ENCODE results near the gene BRD1.
A peak's percentile ranks its signal among the peaks of the same experiment; 100 is the strongest.

Gene BRD1

DNA sequence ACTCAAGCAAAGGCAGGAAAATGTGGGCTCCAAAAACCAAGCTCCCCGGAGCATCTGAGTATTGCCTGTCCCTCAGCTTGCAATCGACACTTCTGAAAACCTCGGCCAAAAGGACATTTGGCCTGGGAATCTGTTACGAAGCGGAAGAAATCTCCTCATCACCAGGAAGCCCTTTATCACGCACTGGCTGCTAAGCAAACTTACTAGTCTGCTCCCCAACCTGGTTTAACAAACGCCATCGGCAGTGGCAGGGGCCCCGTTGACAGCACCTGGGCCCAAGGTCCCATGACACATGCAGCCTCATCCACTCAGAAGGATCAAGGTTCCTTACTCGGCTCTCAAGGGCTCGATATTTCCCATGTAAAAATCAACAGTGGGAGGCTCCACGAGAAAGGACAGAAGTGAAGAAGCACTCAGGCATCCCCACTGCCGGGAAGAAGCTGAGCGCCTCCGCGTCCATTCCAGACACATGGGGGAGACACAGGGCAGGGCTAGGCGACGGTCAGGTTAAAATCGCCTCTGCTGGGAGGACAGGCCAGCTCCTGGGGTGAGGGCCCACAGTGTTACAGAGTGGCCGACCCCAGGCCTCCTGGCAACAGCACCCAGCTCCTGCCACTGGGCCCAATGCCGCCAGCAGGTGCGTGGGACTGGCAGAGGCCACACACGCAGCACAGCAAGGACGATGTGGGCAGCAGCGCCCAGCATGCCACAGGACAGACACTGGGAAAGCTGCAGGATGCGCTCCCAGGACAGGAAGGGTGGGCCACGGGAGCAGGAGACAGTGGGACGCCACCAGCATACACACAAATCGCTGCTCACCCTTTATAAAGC, 27.1 kb downstream of the BRD1 start:
- no peak for DNase-seq

DNA sequence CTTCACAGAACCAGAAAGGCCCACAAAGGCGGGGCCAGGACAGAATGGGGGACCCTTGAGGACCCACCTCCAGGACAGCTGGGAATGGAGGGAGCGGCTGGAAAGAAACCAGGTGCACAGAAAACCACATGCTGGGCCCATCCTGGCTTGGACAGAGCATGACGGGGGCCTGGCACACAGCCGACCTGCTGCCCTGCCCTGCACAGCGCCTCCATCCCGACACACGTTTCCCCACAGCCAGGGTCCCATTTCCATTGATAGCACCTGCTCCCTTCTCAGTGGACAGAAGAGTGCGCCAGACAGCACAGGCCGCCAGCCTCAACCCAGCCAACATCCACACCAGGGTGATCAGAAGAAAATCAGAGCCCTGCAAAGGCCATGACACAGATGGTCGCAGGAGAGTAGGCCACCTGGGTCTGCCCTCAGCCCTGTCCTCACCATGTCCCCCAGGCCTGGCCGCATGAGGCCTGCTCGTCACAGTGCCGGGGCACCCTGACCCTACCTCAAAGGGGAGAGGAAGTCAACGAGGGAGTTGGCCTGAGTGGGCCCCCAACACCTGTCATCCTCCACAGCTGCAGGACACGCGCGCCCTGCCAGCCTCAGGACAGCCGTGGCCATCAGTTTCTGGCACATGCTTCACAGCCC, 28.1 kb downstream of the BRD1 start:
- no peak for DNase-seq

DNA sequence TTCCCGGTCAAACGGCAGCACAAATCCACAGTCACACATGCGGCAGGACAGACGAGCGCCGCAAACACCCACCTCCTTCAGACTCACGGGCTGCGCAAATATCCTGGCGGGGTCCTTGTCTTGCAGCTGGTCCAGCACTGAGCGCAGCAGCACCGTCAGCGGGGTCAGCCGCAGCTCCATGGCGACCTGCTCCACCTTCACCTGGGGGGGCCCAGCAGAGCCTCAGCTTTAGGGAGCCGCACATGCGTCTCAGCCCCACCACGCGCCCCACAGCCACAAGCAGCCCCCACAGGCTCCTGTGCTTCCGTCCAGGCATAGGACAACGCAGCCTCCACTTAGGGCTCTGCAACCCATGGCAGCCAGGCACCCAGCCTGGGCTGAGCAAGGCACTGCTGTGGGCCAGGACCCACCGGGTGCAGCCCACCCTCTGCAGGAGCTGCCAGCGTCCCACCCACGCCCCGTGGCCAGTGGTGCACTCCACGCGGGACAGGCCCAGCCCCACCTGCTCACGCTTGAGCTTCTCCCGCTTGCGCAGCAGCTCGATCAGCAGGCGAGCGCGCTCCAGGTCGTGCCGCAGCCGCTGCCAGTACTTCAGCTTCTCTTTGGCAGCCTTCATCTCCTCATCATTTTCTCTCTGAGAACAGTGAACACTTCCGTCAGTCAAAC, 29.1 kb downstream of the BRD1 start:
- DNase-seq = no peak

DNA sequence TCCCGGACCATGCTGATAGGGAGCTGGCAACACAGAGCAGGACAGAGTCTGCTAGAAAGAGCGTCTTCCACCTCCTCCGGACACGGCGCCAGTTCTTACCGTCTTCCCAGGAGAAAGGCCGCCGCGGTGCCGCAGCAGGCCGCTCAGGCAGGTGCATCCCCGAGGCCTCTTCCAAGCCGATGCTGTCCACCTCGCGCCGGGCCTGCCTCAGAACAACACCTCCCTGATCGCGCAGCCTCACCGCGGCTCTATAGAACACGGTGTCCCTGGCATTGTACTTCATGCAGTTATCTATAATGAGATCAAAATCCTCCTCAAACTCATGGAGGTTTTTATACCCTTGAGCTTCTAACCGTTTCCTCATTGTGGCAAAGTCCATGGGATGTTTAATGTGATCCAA, 30.0 kb downstream of the BRD1 start:
- no peak for DNase-seq

DNA sequence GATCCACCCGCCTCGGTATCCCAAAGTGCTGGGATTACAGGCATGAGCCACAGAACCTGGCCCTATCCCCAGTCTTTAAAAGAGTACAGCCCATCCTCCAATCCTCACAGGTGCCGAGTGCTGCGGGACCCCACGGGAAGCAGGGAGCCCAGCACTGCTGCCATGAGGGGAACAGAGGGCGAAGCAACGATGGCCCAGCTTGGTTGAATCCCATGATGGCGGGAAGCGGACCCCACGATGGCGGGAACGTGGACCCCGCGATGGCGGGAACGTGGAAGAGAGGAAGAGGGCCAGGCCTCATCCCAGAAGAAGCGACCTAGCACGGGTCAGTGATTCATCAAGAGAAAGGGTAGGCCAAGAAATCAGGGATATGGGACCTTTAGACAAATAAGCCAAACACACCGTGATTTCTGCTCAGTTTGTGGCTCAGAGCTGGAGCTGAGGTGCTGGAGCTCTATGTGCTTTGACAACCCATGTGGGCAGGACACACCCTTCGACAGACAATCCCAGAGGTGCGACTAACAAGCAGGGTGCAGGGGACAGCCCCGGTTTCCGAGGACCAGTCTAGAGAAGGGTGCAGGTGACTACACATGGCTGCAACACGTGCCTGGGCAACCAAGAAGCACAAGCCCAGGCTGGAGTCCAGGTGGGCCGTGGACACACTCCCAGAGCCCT, 30.9 kb downstream of the BRD1 start:
- no peak for DNase-seq

DNA sequence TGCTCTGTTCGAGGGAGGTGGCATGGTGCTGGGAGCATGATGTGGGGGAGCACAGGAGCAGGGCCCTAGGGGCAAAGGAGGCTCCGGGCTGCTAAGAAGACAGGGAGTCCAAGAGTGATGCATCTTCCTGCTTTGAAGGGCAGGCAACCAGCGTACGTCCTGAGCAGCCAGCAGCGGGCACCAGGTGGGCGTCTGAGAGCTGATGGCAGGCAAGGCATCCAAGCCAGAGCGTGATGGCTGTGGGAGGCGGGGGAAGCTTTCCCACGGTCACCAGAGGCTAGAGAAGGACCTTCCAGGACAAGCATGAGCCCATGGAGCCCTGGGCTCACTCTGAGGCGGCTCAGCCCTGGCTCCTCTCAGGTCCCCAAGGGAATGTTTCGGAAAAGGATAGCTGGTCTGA, 32.2 kb downstream of the BRD1 start:
- no peak for DNase-seq

DNA sequence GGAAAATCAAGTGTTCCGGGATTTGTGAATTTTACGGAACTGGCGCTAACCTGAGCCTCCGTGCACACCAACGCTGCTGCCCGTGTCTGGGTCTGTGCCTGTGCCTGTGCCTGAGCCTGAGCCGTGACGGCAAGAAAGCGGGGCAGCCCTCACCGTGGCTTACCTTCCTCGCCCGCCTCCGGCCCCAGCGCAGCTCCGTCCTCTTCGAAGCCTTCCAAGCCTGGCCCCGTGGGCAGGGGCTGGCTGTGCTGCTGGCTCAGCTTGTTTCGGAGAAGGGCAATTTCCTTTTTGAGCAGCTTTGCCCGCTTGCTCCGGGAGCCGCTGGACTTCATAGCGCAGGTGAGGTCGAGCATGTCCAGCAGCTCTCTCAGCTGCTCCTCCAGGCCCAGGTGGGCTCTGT, 33.8 kb downstream of the BRD1 start:
- DNase-seq = no peak

DNA sequence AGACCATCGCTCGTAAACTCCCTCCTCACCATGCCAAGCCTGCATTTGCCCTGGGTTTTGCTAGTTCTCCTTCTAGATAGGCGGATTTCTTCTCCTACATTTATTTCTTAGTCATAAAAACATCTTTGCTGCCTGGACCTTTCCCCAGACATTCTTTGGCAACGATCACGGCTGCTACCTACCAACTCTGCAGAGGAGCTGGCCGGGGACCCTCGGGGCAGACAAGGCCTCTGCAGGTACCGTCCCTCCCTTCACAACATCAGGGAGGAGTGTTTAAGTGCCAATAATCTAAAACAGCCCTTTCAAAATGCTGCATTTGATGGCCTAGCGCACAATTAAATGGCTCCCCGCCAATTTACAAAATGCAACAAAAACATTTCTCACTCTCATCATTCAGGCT, 34.4 kb downstream of the BRD1 start:
- DNase-seq = no peak

DNA sequence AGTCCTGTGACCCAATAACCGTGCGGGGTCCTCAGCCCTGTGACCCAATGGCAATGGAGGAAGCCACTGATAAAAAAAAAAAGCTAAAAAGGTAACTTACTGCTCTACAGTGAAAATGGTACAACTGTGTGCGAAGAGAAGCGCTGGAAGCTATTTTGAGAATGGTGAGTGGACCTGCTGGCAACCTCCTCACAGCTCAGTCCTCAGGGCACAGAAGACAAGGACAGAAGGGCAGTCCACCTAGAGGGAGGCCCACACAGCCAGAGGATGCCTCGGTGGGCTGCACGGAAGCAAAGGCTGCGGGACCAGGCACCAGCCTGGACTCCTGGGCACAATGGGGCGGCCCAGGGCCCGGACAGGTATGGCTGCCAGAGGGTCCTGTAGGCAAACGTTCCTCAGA, 35.6 kb downstream of the BRD1 start:
- no peak for DNase-seq

DNA sequence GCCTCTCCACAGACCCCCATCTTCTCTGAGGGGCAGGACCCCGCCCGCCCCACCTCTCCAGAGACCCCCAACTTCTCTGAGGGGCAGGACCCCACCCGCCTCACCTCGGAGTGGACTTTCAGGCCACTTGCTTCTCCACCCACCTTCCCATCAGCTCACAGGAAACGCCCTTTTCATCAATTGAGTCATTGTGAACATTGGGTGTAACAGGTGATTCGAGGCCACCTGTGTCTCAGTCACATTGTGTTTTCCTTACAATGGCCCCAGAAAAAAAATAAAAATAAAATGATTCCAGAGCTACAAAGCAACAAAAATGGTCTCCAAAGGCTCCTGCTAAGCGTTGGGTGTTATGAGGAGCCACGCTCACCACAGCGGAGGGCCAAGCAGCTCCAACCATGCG, 36.0 kb downstream of the BRD1 start:
- no peak for DNase-seq

DNA sequence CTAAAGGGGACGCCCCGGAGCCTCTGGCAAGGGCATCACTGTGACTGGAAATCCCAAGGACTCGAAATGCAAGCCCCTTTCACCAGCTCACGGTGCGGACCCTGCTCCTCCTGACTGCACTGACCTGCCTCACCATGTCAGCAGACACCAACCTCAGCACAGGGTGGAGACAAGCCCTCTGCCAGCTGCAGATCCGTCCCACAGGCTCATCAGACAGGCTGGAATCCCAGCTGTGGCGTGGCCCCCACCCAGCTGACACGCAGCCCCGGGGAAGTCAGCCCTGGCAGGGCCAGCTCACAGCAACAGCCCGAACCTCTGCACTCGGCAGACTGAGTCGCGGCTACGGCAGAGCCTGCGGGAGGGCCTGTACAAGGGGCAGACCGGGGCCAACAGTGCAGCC, 36.8 kb downstream of the BRD1 start:
- no peak for DNase-seq

DNA sequence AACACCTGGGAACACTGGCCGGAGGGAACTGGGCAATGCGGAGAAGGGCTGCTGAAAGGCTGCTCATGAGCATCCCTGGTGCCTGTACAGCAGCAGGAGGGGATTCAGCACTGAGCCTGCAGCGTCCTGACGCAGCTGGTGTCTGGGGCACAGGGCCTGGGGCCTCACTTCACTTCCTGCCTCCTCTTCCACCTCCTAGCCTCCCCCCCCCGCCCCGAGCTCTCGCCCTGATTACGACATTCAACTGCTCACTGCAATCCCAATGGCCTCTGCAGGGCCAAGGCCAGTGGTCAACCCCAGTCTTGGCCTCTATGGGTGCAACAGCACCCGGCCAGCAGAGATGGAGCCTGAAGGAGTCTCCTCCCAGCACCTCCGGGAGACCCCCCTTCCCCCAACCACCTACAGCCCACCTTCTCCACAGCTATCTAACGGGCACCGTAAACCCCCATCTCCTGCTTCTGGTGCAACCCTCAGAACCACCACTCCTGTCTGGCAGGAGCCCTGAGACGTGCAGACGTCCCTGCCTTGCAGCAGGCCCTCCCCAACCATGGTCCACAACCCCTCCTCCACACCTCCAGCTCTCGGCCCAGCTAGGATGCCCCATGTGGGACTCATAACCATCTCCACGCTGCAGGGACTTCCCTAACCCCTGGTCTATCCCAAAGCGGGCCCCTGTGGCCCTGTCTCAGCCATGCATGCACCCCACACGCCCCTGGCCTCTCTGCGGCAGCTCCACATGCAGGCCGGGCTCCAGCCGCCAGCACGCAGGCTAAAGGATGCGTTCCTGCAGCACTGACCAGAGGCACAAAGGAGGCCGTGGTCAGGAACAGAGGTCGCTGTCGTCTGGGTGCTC, 38.2 kb downstream of the BRD1 start:
- peak; percentile 26 for DNase-seq

DNA sequence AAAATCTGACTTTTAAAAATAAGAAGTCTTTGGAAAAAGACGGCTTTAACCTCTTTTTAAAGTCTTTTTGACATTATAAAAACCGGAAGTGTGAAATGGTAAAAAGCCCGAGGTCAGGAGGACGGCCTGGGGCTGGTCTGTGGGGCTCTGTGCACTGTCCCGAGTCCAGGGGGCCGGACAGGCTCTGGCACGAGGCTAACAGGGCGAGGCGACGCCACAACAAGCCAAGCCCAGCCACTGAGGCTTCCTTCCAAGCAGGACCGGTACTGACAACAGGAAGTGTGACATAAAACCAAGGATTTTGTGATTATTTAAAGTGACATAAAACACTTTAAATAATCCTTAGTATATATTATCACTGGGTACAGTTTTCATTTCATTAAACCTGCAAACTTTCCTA, 39.2 kb downstream of the BRD1 start:
- DNase-seq = no peak

DNA sequence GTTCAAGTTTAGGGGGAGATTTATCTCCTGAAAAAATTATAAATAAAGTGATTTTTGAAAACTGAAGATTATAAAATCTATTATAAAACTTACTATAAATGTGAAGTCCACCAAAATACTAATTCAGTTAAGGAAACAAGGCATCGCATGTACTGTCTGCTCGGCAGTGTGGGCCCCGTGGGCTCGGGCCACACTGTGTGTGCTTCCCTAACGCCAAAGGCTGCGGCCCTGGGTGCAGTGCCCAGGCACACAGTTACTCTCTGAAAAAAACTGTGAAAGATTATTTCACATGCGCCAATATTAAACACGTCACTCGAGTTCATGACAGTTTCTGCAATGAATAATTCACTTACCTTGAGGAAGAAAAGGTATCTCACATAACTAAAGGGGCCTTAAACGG, 39.8 kb downstream of the BRD1 start:
- no peak for DNase-seq

DNA sequence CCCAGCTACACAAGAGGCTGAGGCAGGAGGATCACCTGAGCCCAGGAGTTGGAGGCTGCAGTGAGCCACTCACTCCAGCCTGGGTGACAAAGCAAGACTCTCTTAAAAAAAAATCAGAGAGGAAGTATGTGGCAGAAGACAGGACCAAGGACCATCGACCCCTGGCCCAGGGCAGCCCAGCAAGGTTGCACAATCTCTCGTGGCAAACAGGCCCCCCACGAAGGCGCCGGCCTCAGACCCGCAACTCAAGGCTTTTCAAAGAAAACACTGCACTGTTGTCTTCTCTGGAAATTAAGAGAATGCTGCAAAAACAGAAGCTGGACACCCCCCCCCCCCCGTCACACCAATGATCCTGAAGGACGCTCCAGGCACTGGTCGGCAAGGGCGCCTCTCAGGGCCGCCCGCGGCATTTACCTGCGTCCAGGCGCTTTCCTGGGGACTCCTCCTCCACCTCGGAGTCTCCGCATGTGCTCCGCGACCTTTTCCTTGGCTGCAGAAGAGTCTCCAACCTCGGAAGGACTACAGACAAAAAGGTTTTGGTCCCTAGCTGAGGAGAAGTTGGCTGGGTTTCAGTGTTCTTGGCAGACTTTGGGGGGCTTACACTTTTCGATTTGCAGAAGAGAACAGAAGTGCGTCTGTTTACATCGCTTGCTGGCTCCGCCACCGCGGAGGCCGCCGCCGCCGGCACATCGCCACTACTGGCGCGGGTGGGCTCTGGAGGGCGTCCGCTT, 40.5 kb downstream of the BRD1 start:
- DNase-seq = no peak

DNA sequence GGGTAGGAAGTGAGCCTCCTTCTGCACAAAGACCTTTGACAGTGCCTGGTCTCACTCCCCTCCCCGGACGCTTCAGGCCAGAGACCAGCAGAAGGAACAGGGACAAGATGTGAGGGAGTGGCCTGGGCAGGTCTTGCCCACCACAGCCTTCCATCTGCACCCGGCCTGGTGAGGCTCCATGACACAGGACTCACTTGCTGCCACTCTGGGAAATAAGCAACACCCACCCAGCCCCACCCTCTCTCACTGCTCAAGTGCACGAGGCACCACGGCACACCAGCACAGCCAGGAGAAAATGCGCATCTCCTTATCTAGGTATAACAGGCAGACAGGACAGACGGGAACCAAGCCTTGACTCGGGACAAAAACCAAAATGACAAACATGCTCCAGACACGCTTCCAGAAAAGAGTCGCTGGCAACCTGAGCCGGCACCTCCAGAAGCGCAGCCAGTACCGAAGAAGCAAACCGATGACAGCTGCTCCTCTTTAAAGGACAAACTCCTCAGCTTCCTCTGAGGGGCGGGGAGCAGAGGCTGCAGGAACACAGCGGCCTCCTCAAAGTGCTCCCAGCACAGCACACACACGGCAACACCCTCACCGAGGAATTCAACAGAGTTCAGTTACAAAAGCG, 41.7 kb downstream of the BRD1 start:
- DNase-seq = no peak

DNA sequence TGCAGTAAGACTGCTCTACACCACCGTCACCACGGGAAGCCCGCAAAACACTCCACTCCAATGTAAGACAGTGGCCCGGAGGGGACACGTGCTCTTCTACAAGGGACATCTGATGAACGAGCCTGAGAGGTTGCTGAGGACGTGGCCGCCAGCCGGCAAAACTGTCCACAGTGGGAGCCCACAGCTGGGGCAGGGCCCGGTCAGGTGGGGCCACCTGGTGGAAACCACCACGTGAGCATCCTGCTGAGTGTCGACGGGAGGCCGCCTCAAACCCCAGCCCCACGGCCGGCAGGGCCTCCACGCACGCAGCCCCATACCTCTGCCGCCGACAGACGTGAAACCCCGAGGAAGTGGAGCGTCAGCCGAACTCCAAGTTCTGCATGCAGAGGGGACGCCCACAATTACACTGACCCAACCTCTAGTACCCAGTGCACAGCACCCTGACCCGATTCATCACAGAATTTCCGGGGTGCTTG, 42.6 kb downstream of the BRD1 start:
- no peak for DNase-seq

DNA sequence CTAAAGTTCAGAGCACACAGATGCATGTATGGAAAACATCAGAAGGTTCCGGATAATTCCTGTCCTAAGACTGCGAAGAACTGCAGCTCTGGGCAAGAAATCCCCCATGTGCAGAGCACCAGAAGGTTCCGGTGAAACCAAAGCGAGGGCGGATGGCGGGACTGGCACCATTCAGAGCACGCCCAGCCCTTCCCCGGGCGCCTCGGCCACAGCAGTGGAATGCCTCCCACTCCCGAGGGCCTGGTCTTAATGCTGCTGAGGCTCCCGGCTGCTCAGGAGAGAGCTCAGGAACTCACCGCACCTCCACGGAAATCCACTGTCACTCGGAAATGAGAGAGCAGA, 43.1 kb downstream of the BRD1 start:
- no peak for DNase-seq

DNA sequence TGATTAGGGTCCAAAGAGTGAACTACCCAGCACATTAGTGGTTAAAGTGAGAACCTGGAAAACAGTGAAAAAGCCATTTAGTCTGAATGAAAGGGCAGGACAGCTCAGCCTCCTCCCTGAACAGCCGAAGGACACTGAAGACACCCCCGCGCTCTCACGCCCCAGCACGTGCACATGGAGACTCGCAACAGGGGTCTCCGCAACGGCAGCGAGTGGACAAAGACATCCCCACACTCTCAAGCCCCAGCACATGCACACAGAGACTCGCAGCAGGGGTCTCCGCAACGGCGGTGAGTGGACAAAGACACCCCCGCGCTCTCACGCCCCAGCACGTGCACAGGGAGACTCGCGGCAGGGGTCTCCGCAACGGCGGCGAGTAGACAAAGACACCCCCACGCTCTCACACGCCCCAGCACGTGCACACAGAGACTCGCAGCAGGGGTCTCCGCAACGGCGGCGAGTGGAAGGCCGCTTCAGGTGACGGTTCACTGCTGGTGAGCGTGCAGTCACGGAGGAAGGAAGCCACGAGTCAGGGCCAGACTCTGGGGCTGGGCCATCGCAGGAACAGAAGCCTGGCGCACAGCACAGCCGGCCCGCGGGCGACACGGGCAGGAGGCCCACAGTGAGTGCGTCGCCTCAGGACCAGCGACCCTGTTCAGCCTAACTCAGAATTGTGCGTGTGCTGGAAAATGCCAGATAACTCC, 43.6 kb downstream of the BRD1 start:
- no peak for DNase-seq

DNA sequence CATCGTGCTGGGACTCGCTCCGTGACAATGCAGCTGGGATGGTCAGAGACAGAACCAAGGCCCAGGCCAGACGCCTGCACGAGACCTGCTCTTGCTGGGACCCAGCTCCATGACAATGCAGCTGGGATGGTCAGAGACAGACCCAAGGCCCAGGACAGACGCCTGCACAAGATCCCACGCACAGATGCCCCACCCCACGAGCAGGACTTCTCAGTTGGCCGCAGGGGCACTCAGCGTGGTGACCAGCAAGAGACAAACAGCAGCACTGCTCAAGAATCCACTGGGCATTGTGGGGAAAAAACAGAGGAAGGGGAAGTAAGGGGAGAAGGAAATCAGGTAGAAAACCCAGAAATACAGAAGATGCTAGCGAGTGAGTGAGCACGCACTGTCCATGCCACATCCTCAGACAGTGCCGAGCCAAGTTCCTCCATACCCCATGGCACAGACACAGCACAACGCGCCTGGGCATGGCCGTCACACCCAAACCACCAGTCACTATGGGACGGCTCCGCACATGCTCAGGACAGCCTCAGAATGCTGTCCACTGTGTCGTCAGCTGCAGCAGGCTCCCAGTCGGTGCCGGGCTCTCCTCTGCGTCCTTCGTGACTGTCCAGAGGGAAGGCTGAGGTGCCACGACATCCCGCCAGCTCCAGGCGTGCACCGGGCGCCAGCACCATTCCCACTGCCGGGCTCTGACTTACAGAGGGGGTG, 44.5 kb downstream of the BRD1 start:
- no peak for DNase-seq
